ENCODE results near the gene ARHGEF7.
A peak's percentile ranks its signal among the peaks of the same experiment; 100 is the strongest.

ARHGEF7 gene

GRCh38 chr13:111139873-111140561, 24.9 kb downstream of the ARHGEF7 start:
- peak; percentile 86 for DNase-seq

GRCh38 chr13:111140562-111141105, 25.5 kb downstream of the ARHGEF7 start:
- DNase-seq, result no peak

- DNase-seq, result no peak
Measured at GRCh38 chr13:111142472-111142871, 27.4 kb downstream of the ARHGEF7 start.

- no peak for DNase-seq
Measured at GRCh38 chr13:111143865-111144540, 28.9 kb downstream of the ARHGEF7 start.

- no peak for DNase-seq
Measured at GRCh38 chr13:111145071-111145470, 30.0 kb downstream of the ARHGEF7 start.

- DNase-seq, result no peak
Measured at GRCh38 chr13:111145506-111145905, 30.4 kb downstream of the ARHGEF7 start.

GRCh38 chr13:111152844-111153243, 37.7 kb downstream of the ARHGEF7 start:
- DNase-seq, result no peak

GRCh38 chr13:111153279-111153976, 38.3 kb downstream of the ARHGEF7 start:
- peak; percentile 79 for DNase-seq

- no peak for DNase-seq
Measured at GRCh38 chr13:111153977-111154332, 38.8 kb downstream of the ARHGEF7 start.

- no peak for DNase-seq
Measured at GRCh38 chr13:111156421-111156820, 41.3 kb downstream of the ARHGEF7 start.

GRCh38 chr13:111158136-111158805, 43.2 kb downstream of the ARHGEF7 start:
- no peak for DNase-seq

GRCh38 chr13:111159362-111160320, 44.5 kb downstream of the ARHGEF7 start:
- DNase-seq, result no peak

GRCh38 chr13:111160648-111161047, 45.5 kb downstream of the ARHGEF7 start:
- no peak for DNase-seq

- no peak for DNase-seq
Measured at GRCh38 chr13:111161601-111162600, 46.8 kb downstream of the ARHGEF7 start.

- no peak for DNase-seq
Measured at GRCh38 chr13:111165241-111166010, 50.3 kb downstream of the ARHGEF7 start.

GRCh38 chr13:111166882-111167675, 52.0 kb downstream of the ARHGEF7 start:
- DNase-seq, result no peak

GRCh38 chr13:111168107-111168506, 53.0 kb downstream of the ARHGEF7 start:
- no peak for DNase-seq

GRCh38 chr13:111171112-111171511, 56.0 kb downstream of the ARHGEF7 start:
- DNase-seq, result no peak

- no peak for DNase-seq
Measured at GRCh38 chr13:111171629-111172028, 56.5 kb downstream of the ARHGEF7 start.

Data from NCI-H510A treated with DMSO at 0.1 percent for 48 hours (cell line).